ENCODE data around the gene MAGI1. TPM values are rescaled to one million over a fixed set of nuclear protein-coding genes. Genes with fewer than 3 reads are reported as not detected.

MAGI1 gene
- total and polyA plus RNA-seq, 2 donors (not counting 1 experiment from before 2014, with no cell fraction given): 0.10 to 0.22 TPM

GRCh38 chr3:65848024-65848423, 190.7 kb downstream of the MAGI1 start:
- ATAC-seq (ENCODE audit: low read depth): no peak

GRCh38 chr3:65846936-65847335, 191.8 kb downstream of the MAGI1 start:
- H3K9me3 ChIP-seq (ENCODE audit: control extremely low read depth in 1 of 3, control insufficient read depth in 2 of 3, insufficient read depth in 1 of 3, low read length in 2 of 3): no peaks in the 10 kb centered on the region
- H3K27ac ChIP-seq (ENCODE audit: low read length in 2 of 2): no peak overlapping the region
- POLR2A ChIA-PET: no interaction called here
- no peak overlapping the region for H3K9ac ChIP-seq (ENCODE audit: low read length)
- ATAC-seq (ENCODE audit: low read depth) (no peak), DNase-seq (no peak)
- Mint-ChIP-seq H3K27me3 (no peaks in the 10 kb centered on the region), H3K4me3 (no peak overlapping the region), H3K9me3 (ENCODE audit: insufficient read depth) (no peaks in the 10 kb centered on the region), H3K4me1 (no peaks in the 10 kb centered on the region), H3K27ac (no peak overlapping the region)
- CTCF ChIA-PET: no interaction called here
- TF ChIP-seq, protein P1, sequence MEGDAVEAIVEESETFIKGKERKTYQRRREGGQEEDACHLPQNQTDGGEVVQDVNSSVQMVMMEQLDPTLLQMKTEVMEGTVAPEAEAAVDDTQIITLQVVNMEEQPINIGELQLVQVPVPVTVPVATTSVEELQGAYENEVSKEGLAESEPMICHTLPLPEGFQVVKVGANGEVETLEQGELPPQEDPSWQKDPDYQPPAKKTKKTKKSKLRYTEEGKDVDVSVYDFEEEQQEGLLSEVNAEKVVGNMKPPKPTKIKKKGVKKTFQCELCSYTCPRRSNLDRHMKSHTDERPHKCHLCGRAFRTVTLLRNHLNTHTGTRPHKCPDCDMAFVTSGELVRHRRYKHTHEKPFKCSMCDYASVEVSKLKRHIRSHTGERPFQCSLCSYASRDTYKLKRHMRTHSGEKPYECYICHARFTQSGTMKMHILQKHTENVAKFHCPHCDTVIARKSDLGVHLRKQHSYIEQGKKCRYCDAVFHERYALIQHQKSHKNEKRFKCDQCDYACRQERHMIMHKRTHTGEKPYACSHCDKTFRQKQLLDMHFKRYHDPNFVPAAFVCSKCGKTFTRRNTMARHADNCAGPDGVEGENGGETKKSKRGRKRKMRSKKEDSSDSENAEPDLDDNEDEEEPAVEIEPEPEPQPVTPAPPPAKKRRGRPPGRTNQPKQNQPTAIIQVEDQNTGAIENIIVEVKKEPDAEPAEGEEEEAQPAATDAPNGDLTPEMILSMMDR (IDR thresholded peaks at IDR 0.05): no peak
- TF ChIP-seq EZH2 (IDR thresholded peaks at IDR 0.05; ENCODE audit: borderline replicate concordance, insufficient read depth, low read depth, low read length, poor library complexity, severe bottlenecking): no peak
- no peaks in the 10 kb centered on the region for H3K4me1 ChIP-seq (ENCODE audit: control insufficient read depth in 2 of 2, insufficient read depth in 2 of 2, low read length in 2 of 2)
- WGBS (ENCODE audit: insufficient coverage): no CpG with 5 or more reads among the region's 1 CpG
- no peaks in the 10 kb centered on the region for H3K79me2 ChIP-seq (ENCODE audit: control insufficient read depth, insufficient read depth, low read length)
- H3K27me3 ChIP-seq (replicated peaks in 1 of 4; ENCODE audit: control extremely low read depth in 1 of 4, control insufficient read depth in 3 of 4, insufficient read depth in 4 of 4, low read length in 3 of 4): peaks cover 0 to 3% (median 0%) of the 10 kb centered on the region in 4 experiments
- no peak overlapping the region for H2AFZ ChIP-seq (ENCODE audit: insufficient read depth, low read depth, low read length, poor library complexity, severe bottlenecking)
- intact Hi-C loops (cut with micrococcal nuclease): no loop called here
- H3K36me3 ChIP-seq (replicated peaks in 1 of 2; ENCODE audit: control extremely low read depth in 1 of 2, control insufficient read depth in 1 of 2, extremely low read depth in 1 of 2, insufficient read depth in 2 of 2, low read length in 1 of 2): no peaks in the 10 kb centered on the region
- no peak overlapping the region for H3K4me2 ChIP-seq (replicated peaks; ENCODE audit: low read depth, low read length, poor library complexity, severe bottlenecking)
- no peaks in the 10 kb centered on the region for H4K20me1 ChIP-seq (ENCODE audit: control insufficient read depth, insufficient read depth, low read length, poor library complexity, severe bottlenecking)
- H3K4me3 ChIP-seq (ENCODE audit: control extremely low read depth in 1 of 5, extremely low read depth in 1 of 5, insufficient read depth in 1 of 5, low read depth in 2 of 5, low read length in 4 of 5): no peak overlapping the region

More at GRCh38 chr3:65848024-65848423, 190.7 kb downstream of the MAGI1 start:
- 93% methylated on average over 6 of the region's 7 CpGs for WGBS (ENCODE audit: insufficient coverage)
- Histone ChIP-seq H3K4me2 (replicated peaks; ENCODE audit: low read depth, low read length, poor library complexity, severe bottlenecking) (no peak overlapping the region), H4K20me1 (ENCODE audit: control insufficient read depth, insufficient read depth, low read length, poor library complexity, severe bottlenecking) (no peaks in the 10 kb centered on the region), H3K27ac (ENCODE audit: low read length in 2 of 2) (no peak overlapping the region), H3K4me3 (ENCODE audit: control extremely low read depth in 1 of 5, extremely low read depth in 1 of 5, insufficient read depth in 1 of 5, low read depth in 2 of 5, low read length in 4 of 5) (no peak overlapping the region), H3K9me3 (ENCODE audit: control extremely low read depth in 1 of 3, control insufficient read depth in 2 of 3, insufficient read depth in 1 of 3, low read length in 2 of 3) (no peaks in the 10 kb centered on the region), H2AFZ (ENCODE audit: insufficient read depth, low read depth, low read length, poor library complexity, severe bottlenecking) (no peak overlapping the region), H3K4me1 (ENCODE audit: control insufficient read depth in 2 of 2, insufficient read depth in 2 of 2, low read length in 2 of 2) (no peaks in the 10 kb centered on the region), H3K9ac (ENCODE audit: low read length) (no peak overlapping the region), H3K36me3 (replicated peaks in 1 of 2; ENCODE audit: control extremely low read depth in 1 of 2, control insufficient read depth in 1 of 2, extremely low read depth in 1 of 2, insufficient read depth in 2 of 2, low read length in 1 of 2) (no peaks in the 10 kb centered on the region), H3K79me2 (ENCODE audit: control insufficient read depth, insufficient read depth, low read length) (no peaks in the 10 kb centered on the region), H3K27me3 (replicated peaks in 1 of 4; ENCODE audit: control extremely low read depth in 1 of 4, control insufficient read depth in 3 of 4, insufficient read depth in 4 of 4, low read length in 3 of 4) (peaks cover 0 to 3% (median 0%) of the 10 kb centered on the region in 4 experiments)
- TF ChIP-seq, protein P1 (IDR thresholded peaks at IDR 0.05): no peak
- no peak for TF ChIP-seq EZH2 (IDR thresholded peaks at IDR 0.05; ENCODE audit: borderline replicate concordance, insufficient read depth, low read depth, low read length, poor library complexity, severe bottlenecking)
- H3K27ac Mint-ChIP-seq: no peak overlapping the region
- intact Hi-C loops (cut with micrococcal nuclease): no loop called here
- no peak for DNase-seq
- no peaks in the 10 kb centered on the region for H3K27me3 Mint-ChIP-seq
- POLR2A ChIA-PET: no interaction called here
- CTCF ChIA-PET: no interaction called here
- no peaks in the 10 kb centered on the region for H3K4me1 Mint-ChIP-seq
- no peaks in the 10 kb centered on the region for H3K9me3 Mint-ChIP-seq (ENCODE audit: insufficient read depth)
- no peak overlapping the region for H3K4me3 Mint-ChIP-seq
